SK-N-SH treated with all-trans-retinoic acid at 6 μM for 48 hours (cell line): ENCODE measurements around the gene ATG2B.

Source experiments
- ATAC-seq: fragments of 200-7000 bp; cut with Tn5 transposase; 3 replicates; pipeline ENCODE4 v1.9.1; 2020; ENCODE audit warnings: mild to moderate bottlenecking, moderate library complexity
- BACH2 ChIP-seq: fragments of 250-450 bp; sonication (Bioruptor Pico); IDR thresholded peaks from 2 replicates; pipeline ENCODE4 v1.9.0; 2021; ENCODE audit warnings: mild to moderate bottlenecking, borderline replicate concordance
- CSDC2 ChIP-seq: fragments of 250-450 bp; sonication (Bioruptor Pico); IDR thresholded peaks from 2 replicates; pipeline ENCODE4 v1.5.0; 2020; ENCODE audit warnings: mild to moderate bottlenecking, moderate library complexity
- CSRNP3 ChIP-seq: fragments of 250-450 bp; sonication (Bioruptor Pico); IDR thresholded peaks from 2 replicates; pipeline ENCODE4 v1.5.1; 2021; ENCODE audit warnings: mild to moderate bottlenecking, moderate library complexity
- ESRRG ChIP-seq: fragments of 250-450 bp; sonication (Bioruptor Pico); IDR thresholded peaks from 2 replicates; pipeline ENCODE4 v1.6.1; 2021; ENCODE audit warnings: mild to moderate bottlenecking
- GLIS3 ChIP-seq: fragments of 250-450 bp; sonication (Bioruptor Pico); IDR thresholded peaks from 2 replicates; pipeline ENCODE4 v1.5.0; 2020; ENCODE audit warnings: mild to moderate bottlenecking, moderate library complexity
- ISL1 ChIP-seq: fragments of 250-450 bp; sonication (Bioruptor Pico); IDR thresholded peaks from 2 replicates; pipeline ENCODE4 v2.1.2; 2022; ENCODE audit warnings: mild to moderate bottlenecking, moderate library complexity
- OSR1 ChIP-seq: fragments of 250-450 bp; sonication (Bioruptor Pico); IDR thresholded peaks from 2 replicates; pipeline ENCODE4 v1.8.0; 2022; ENCODE audit warnings: moderate library complexity, mild to moderate bottlenecking, inconsistent platforms
- PPARA ChIP-seq: fragments of 250-450 bp; sonication (Bioruptor Pico); IDR thresholded peaks from 2 replicates; pipeline ENCODE4 v1.5.0; 2020; ENCODE audit warnings: mild to moderate bottlenecking, borderline replicate concordance
- RARB ChIP-seq: fragments of 250-450 bp; sonication (Bioruptor Pico); IDR thresholded peaks from 2 replicates; pipeline ENCODE4 v1.8.0; 2021; ENCODE audit warnings: mild to moderate bottlenecking, moderate library complexity
- SNAI2 ChIP-seq: fragments of 250-450 bp; sonication (Bioruptor Pico); IDR thresholded peaks from 2 replicates; pipeline ENCODE4 v1.5.0; 2020; ENCODE audit warnings: mild to moderate bottlenecking, moderate library complexity
- TCF4 ChIP-seq: fragments of 250-450 bp; sonication (Bioruptor Pico); IDR thresholded peaks from 2 replicates; pipeline ENCODE4 v1.8.0; 2021; ENCODE audit warnings: mild to moderate bottlenecking, moderate library complexity, borderline replicate concordance
- TOX ChIP-seq: fragments of 250-450 bp; sonication (Bioruptor Pico); IDR thresholded peaks from 2 replicates; pipeline ENCODE4 v1.8.0; 2021; ENCODE audit warnings: mild to moderate bottlenecking, moderate library complexity, borderline replicate concordance
- ZC3H10 ChIP-seq: fragments of 250-450 bp; sonication (Bioruptor Pico); IDR thresholded peaks from 2 replicates; pipeline ENCODE4 v1.5.1; 2021; ENCODE audit warnings: mild to moderate bottlenecking, moderate library complexity
- ZFP3 ChIP-seq: fragments of 250-450 bp; sonication (Bioruptor Pico); IDR thresholded peaks from 2 replicates; pipeline ENCODE4 v1.5.0; 2020; ENCODE audit warnings: mild to moderate bottlenecking, moderate library complexity
- ZFP30 ChIP-seq: fragments of 450-650 bp; formaldehyde crosslinking; IDR thresholded peaks from 2 replicates; pipeline ENCODE4 v1.5.0; 2022; ENCODE audit warnings: mild to moderate bottlenecking, moderate library complexity
- ZNF565 ChIP-seq: fragments of 450-650 bp; formaldehyde crosslinking; conservative IDR thresholded peaks from 2 replicates; pipeline ENCODE4 v1.5.0; 2020; ENCODE audit warnings: low read depth, mild to moderate bottlenecking, moderate library complexity
- ZNF70 ChIP-seq: fragments of 450-650 bp; formaldehyde crosslinking; IDR thresholded peaks from 2 replicates; pipeline ENCODE4 v1.5.0; 2020; ENCODE audit warnings: mild to moderate bottlenecking, moderate library complexity
- ZNF8 ChIP-seq: fragments of 450-650 bp; formaldehyde crosslinking; IDR thresholded peaks from 2 replicates; pipeline ENCODE4 v1.5.0; 2020; ENCODE audit warnings: mild to moderate bottlenecking, moderate library complexity
- TF ChIP-seq, protein P1 (sequence below): fragments of 250-450 bp; sonication (Bioruptor Pico); IDR thresholded peaks from 2 replicates; pipeline ENCODE4 v1.8.0; 2021; ENCODE audit warnings: low read depth, mild to moderate bottlenecking, moderate library complexity, borderline replicate concordance
- TF ChIP-seq, protein P2 (sequence below): fragments of 250-450 bp; sonication (Bioruptor Pico); IDR thresholded peaks from 2 replicates; pipeline ENCODE4 v1.8.0; 2020; ENCODE audit warnings: mild to moderate bottlenecking, moderate library complexity, borderline replicate concordance
- TF ChIP-seq, protein P3 (sequence below): fragments of 250-450 bp; sonication (Bioruptor Pico); IDR thresholded peaks from 2 replicates; pipeline ENCODE4 v1.5.0; 2020; ENCODE audit warnings: mild to moderate bottlenecking, moderate library complexity
- TF ChIP-seq, protein P4 (sequence below): fragments of 250-450 bp; sonication (Bioruptor Pico); IDR thresholded peaks from 2 replicates; pipeline ENCODE4 v1.5.1; 2020; ENCODE audit warnings: low read depth, mild to moderate bottlenecking, moderate library complexity

ATG2B gene

GRCh38 chr14:96285667-96286066 is 77.5 kb downstream of the ATG2B start:
- ATAC-seq: peak; percentile 89

DNA sequence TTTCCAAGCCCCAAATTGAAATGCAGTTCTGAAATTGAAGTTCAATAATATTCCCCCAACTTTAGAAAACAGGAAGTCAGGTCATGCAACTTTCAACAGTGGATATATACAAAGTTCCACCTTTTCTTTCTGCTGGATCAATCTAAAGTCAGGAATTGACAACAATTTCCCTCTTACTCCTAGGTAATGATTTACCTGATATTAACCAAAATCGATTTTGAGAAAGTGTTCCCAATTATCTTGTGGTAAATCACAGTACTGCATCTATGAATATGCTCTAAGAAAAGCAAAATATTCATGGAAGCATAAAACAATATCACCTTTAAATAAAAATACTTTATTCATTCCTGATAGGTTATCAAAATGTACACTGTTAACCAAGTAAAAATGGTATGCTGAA is 78.7 kb downstream of the ATG2B start:
- ATAC-seq: no peak

More at GRCh38 chr14:96285667-96286066, 77.5 kb downstream of the ATG2B start:
- TF ChIP-seq ZNF565 (CRISPR knock-in tag) (peak; percentile 4; the same call in 1 of the 2 replicates), ZFP30 (CRISPR knock-in tag) (no peak), ISL1 (peak; percentile 85), ZC3H10 (peak; percentile 57; the same call in 1 of the 2 replicates), BACH2 (CRISPR knock-in tag) (no peak), CSDC2 (CRISPR knock-in tag) (no peak), PPARA (CRISPR knock-in tag) (no peak), GLIS3 (CRISPR knock-in tag) (peak; percentile 88; the same call in 1 of the 2 replicates), TCF4 (peak; percentile 87), ZNF8 (CRISPR knock-in tag) (no peak), ZFP3 (CRISPR knock-in tag) (peak; percentile 58; the same call in 1 of the 2 replicates), SNAI2 (CRISPR knock-in tag) (peak; percentile 59; the same call in 1 of the 2 replicates), TOX (CRISPR knock-in tag) (no peak), OSR1 (CRISPR knock-in tag) (no peak), RARB (no peak), ZNF70 (no peak), CSRNP3 (CRISPR knock-in tag) (peak; percentile 64; the same call in 1 of the 2 replicates), ESRRG (peak; percentile 76; the same call in 1 of the 2 replicates)
- TF ChIP-seq, protein P1, sequence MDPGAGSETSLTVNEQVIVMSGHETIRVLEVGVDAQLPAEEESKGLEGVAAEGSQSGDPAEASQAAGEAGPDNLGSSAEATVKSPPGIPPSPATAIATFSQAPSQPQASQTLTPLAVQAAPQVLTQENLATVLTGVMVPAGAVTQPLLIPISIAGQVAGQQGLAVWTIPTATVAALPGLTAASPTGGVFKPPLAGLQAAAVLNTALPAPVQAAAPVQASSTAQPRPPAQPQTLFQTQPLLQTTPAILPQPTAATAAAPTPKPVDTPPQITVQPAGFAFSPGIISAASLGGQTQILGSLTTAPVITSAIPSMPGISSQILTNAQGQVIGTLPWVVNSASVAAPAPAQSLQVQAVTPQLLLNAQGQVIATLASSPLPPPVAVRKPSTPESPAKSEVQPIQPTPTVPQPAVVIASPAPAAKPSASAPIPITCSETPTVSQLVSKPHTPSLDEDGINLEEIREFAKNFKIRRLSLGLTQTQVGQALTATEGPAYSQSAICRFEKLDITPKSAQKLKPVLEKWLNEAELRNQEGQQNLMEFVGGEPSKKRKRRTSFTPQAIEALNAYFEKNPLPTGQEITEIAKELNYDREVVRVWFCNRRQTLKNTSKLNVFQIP: no peak
- TF ChIP-seq, protein P2, sequence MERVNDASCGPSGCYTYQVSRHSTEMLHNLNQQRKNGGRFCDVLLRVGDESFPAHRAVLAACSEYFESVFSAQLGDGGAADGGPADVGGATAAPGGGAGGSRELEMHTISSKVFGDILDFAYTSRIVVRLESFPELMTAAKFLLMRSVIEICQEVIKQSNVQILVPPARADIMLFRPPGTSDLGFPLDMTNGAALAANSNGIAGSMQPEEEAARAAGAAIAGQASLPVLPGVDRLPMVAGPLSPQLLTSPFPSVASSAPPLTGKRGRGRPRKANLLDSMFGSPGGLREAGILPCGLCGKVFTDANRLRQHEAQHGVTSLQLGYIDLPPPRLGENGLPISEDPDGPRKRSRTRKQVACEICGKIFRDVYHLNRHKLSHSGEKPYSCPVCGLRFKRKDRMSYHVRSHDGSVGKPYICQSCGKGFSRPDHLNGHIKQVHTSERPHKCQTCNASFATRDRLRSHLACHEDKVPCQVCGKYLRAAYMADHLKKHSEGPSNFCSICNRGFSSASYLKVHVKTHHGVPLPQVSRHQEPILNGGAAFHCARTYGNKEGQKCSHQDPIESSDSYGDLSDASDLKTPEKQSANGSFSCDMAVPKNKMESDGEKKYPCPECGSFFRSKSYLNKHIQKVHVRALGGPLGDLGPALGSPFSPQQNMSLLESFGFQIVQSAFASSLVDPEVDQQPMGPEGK: peak; percentile 69; the same call in 1 of the 2 replicates
- TF ChIP-seq, protein P3, sequence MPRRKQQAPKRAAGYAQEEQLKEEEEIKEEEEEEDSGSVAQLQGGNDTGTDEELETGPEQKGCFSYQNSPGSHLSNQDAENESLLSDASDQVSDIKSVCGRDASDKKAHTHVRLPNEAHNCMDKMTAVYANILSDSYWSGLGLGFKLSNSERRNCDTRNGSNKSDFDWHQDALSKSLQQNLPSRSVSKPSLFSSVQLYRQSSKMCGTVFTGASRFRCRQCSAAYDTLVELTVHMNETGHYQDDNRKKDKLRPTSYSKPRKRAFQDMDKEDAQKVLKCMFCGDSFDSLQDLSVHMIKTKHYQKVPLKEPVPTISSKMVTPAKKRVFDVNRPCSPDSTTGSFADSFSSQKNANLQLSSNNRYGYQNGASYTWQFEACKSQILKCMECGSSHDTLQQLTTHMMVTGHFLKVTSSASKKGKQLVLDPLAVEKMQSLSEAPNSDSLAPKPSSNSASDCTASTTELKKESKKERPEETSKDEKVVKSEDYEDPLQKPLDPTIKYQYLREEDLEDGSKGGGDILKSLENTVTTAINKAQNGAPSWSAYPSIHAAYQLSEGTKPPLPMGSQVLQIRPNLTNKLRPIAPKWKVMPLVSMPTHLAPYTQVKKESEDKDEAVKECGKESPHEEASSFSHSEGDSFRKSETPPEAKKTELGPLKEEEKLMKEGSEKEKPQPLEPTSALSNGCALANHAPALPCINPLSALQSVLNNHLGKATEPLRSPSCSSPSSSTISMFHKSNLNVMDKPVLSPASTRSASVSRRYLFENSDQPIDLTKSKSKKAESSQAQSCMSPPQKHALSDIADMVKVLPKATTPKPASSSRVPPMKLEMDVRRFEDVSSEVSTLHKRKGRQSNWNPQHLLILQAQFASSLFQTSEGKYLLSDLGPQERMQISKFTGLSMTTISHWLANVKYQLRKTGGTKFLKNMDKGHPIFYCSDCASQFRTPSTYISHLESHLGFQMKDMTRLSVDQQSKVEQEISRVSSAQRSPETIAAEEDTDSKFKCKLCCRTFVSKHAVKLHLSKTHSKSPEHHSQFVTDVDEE: peak; percentile 97
- TF ChIP-seq, protein P4, sequence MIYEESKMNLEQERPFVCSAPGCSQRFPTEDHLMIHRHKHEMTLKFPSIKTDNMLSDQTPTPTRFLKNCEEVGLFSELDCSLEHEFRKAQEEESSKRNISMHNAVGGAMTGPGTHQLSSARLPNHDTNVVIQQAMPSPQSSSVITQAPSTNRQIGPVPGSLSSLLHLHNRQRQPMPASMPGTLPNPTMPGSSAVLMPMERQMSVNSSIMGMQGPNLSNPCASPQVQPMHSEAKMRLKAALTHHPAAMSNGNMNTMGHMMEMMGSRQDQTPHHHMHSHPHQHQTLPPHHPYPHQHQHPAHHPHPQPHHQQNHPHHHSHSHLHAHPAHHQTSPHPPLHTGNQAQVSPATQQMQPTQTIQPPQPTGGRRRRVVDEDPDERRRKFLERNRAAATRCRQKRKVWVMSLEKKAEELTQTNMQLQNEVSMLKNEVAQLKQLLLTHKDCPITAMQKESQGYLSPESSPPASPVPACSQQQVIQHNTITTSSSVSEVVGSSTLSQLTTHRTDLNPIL: no peak

More for the DNA sequence above, 78.7 kb downstream of the ATG2B start:
- TF ChIP-seq ZNF565 (CRISPR knock-in tag) (no peak), TCF4 (no peak), ZFP3 (CRISPR knock-in tag) (no peak), RARB (no peak), TOX (CRISPR knock-in tag) (no peak), ZNF8 (CRISPR knock-in tag) (no peak), ISL1 (no peak)
- TF ChIP-seq, protein P4: no peak
